ENCODE results near the gene LCMT1.
A peak's percentile ranks its signal among the peaks of the same experiment; 100 is the strongest.
"Not testable (repeated sequence)": the region's sequence is repeated elsewhere in the genome, so short reads cannot be mapped to it uniquely, and the experiment has no call there.

LCMT1 gene

DNA sequence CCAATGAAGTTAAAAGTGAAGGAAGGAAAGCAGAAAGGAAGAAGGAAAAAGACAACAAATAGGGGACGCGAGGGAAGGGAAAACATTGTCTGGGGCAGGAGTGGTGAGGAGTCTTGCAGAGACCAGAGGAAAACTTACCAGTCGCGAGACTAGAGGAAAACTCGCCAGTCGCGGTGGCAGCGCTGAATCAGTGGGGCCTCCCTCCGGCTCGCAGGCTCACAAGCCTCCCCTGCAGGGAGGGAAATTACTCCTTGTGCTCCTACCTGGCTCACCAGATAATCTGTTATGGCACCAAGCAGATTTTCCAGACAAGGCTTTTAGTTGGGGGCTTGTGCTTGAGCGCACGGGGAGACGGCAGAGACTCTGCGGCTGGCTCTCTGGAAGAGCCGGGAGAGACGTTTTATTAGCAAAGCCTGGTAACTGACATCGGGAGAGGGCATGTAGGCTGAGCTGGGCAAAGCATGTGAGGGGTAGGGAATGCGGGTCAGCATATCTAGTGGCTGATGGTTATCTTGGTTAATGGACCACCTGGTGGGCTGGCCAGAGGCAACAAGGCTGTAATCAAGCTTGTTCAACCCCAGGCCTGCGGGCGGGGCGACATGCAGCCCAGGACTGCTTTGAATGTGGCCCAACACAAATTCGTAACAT lies 37.1 kb downstream of the LCMT1 start:
- no peak for DNase-seq

DNA sequence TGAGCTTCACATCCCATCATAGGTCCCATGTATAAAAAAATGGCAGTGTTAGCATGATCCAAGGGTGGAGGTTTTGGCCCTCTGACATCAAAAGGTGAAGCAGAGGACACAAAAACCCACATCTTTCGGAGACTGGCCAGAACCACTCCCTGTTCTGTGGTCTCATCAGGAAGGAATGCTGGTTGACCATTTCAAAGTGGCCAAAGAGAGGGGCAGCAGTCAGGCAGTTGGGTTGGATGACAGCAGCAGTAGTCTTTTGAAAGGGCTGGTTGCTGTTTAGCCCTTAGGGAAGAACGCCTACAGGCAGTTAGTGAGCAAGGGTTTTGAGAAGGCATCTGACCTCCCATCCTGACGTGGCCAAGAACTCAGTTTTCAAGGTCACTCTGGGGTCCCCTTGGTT lies 40.5 kb downstream of the LCMT1 start:
- no peak for DNase-seq

DNA sequence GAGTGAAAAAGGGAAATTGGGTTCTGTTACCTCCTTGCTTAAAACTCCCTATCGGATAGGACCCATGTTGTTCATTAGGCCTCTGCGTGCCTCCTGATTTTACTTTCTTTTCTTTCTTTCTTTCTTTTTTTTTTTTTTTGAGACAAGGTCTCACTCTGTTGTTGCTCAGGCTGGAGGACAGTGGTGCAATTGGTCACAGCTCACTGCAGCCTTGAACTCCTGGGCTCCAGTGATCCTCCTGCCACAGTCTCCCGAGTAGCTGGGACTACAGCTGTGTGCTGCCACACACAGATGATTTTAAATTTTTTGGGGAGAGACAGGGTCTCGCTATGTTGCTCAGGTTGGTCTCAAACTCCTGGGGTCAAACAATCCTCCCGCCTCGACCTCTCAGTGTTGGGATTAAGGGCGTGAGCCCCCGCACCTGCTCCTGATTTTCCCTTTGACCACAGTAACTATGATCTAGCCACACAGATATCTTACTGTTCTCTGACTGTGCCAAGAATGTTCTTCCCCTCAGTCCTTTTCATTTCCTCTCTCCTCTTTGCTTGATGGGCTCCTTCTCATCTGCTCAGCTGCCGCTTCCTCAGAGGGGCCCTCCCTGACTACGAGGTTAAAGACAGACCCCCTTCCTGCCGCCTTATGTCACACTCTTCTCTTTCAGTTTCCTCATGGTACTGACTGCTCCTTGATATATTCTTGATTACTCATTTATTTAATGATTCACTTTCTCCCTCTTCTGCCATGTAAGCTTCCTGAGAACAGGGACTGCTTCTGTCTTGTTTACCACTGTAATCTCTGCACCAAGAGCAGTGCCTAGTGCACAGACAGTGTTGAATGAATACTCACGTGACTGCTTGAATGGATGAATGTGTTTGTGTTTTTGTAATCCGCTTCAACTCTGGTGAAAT lies 44.3 kb downstream of the LCMT1 start:
- DNase-seq, result peak; percentile 20

DNA sequence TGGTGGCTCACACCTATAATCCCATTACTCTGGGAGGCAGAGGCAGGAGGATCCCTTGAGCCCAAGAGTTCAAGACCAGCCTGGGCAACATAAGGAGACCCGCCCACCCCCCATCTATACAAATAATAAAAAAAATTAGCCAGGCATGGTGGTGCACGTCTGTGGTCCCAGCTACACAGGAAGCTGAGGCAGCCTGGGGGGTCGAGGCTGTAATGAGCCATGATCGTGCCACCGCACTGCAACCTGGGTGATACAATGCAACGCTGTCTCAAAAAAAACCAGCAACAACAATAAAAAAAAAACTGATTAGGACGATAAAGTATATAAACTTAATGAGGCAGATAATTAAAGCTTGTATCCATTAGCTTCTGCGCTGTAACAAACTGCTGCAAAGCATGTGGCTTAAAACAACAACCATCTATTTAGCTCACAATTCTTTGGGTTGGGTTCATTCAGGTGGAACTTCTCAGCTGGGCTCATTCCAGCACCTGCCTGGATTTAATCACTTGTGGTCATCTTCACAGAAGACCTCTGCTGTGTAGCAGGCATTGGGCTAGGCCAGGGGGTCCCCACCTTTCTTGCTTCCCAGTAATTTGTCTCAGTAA lies 45.8 kb downstream of the LCMT1 start:
- DNase-seq, result no peak

DNA sequence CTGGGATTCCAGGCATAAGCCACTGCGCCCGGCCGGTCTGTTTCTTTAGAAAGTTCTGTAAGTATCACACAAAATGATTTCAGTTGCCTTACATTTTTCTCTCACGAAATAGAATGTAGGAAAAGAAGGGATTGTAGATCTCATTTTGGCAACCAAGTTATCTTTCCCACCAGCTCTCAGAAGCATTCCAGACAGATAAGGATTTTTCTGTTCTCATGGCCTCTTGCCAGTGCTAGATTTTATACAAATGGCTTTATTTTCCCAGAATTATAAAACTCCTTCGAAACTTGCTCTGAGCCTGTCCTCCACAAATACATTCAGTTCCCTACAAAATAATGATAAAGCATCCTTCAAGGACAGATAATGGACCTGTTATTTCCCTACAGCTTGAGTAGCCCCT lies 46.9 kb downstream of the LCMT1 start:
- DNase-seq, result no peak

DNA sequence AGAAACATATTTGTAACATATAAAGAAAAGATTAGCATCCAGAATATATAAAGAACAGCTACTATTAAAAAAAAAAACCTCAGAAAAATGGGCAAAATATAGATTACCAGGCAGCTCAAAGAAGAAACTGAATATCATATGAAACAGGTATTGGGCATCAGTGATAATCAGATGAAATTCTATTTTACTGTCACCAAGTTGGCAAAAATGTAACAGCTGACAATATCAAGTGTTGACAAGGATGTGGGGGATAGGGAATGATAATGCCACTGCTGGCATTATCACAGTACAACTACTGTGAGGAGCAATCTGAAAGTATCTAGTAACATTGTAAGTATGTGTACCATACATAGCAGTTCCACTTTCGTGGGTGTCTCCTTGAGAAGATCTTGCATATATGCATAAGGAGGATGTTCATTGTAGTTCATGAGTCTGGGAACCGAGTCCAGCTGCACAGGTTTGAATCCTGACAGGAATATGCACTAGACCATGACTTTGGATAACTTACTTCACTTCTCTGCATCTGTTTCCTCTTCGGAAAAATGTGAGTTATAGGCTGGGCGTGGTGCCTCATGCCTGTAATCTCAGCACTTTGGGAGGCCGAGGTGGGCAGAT lies 50.3 kb downstream of the LCMT1 start:
- DNase-seq, result no peak

DNA sequence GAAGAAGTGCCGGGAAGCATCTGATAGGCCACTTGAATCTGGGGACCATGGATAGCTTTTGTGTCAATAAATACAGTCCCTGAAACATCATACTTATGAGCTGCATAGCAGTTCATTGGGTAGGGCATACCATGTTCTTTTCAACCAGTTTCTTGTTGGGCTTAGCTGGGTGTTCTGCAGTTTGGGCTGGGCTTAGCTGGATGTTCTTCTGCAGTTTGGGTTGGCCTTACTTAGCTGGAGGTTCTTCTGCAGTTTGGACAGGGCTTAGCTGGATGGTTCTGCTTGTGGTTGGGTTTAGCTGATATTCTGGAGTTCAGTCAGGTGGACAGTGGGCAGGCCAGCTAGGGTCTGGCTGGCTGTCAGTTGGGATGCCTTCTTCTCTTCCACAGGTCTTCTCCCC lies 52.1 kb downstream of the LCMT1 start:
- DNase-seq, result no peak

DNA sequence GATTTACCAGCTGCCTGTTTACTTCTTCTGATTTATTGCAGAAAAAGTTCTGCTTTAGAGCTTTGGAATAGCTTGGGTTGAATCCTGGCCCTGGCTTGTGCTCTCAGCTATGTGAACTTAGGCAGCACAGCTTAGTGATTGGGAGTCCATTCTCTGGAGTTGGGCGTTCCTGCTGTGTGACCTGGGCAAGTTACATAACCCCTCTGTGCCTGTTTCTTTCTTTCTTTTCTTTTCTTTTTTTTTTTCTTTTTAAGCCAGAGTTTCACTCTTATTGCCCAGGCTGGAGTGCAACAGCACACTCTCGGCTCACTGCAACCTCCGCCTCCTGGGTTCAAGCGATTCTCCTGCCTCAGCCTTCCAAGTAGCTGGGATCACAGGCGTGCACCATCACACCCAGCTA lies 53.7 kb downstream of the LCMT1 start:
- no peak for DNase-seq

DNA sequence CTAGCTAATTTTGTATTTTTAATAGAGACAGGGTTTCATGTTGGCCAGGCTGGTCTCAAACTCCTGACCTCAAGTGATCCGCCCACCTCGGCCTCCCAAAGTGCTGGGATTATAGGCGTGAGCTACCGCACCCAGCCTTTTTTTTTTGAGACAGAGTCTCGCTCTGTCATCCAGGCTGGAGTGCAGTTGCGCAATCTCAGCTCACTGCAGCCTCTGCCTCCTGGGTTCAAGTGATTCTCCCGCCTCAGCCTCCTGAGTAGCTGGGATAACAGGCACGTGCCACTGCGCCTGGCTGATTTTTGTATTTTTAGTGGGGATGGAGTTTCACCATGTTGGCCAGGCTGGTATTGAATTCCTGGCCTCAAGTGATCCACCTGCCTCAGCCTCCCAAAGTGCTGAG lies 56.4 kb downstream of the LCMT1 start:
- not testable (repeated sequence) for DNase-seq

DNA sequence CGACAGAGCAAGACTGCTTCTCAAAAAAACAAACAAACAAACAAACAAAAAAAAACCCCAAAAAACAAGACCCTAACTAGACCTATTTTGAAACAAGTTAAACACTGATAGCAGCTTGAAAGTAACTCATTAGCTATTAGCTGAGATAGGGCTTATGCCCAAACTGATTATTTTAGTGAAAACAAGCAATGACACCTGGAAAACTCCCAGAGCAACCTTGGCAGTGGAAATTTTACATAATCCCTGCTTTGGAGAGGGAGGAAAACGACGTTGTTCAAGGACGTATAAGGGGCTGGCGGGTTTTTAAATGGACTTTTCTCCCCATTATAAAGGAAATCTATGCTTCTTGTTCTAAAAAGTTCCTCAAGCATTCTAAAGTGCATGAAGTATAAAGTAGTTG lies 59.8 kb downstream of the LCMT1 start:
- DNase-seq, result no peak

DNA sequence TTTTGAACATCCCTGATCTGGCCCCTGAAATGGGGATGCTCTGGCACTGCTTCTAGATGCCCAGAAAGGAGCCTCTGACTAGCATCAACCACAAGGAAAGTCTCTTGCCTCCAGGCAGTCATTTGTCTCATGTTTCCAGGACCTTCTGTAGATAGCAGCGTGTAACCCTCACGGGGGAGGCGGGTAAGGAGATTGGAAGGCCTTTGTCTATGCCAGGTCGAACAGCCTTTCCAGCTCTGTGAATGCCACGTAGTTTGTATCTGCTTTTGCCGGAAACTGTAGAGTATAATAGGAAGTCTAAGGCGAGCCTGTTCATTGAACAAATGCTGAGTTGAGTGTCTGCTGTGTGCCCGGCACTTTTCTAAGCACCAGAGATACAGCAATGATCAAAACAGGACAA lies 61.3 kb downstream of the LCMT1 start:
- DNase-seq, result no peak

DNA sequence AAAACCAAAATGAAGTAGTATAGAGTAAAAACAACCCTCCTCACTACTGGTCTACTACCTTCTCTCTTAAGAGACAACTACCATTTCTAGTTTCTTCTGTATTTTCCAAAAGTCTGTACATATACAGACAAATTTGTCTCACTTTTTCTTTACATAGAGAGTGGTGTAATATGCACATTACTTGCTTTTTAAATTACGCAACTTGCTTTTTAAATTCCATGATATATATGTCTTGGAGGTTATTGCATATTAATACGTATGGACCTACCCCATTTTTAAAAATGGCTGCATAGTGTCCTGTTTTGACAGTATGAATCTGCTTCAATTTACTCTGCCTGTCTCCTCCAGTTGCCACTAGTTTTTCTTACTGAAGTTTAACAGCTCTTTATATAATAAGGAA lies 62.7 kb downstream of the LCMT1 start:
- no peak for DNase-seq

DNA sequence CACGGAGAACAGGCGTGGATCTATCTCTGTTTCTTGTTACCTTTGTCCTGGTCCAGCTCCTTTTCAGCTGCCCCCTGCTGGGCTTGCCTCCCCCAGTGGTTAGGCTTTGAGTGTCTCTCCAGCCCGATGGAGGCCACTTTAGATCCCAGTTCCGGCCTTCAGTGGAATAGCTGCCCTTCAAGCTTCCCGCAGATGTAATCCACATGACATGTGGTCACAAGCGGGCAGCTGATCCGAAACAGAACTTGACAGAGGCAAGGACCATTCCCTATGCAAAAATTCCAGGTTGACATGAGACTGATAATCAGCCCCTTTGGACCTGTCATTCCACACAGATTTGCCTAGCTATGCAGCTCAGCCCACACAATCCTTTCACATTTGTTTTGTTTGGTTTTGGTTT lies 64.6 kb downstream of the LCMT1 start:
- no peak for DNase-seq

DNA sequence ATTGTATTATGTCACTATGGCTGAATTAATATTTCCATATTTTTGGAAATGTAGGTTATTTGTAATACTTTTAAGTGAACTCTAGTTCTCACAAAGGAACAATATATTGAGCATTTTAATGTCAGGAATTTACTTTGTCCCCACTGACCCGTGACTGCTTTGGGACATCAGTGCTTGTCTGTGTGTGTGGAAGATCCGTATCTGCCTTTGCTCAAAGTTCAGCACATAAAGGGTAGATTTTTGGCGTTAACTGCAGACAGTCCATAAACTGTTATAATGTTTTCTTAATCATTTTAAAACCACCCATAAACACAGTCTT lies 65.9 kb downstream of the LCMT1 start:
- DNase-seq, result no peak

DNA sequence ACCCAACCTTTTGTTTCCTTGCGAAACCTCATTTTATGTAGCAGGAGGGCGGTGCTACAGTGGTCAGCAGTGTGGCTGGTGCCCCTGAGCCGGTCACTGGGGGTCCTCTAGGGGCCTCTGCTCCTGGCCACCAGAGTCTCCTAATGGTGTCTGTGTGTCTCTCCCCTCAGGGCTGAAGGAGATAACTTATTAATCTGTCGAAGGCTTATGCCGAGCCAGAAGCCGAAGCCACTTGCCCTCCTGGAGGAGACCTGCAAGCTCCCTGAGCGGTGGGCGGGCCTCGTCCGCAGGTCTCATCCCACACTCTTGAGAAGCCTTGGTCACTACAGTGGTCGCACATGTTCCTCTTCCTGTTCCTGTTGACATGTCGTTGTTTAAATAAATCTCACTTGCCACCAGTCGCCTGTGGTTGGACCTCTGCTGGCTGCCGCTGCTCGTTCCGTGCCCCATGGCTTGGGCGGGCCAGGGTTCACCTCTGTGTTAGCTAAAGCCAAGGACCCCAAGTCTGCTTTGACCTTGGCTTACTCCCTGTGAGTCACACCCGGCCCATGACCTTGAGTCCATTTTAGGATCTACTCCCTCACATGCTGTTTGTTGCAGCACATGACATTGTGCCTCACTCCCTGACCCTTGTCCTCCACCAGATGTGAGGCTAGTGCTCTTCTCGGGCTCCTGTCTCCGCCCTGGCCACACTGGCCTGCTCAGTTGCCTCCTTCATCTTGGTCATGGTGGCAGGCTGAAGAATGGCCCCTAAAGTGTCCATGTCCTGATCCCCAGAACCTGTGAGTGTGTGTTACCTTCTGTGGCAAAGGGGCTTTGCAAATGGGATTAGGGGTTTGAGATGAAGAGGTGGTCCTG lies 66.5 kb downstream of the LCMT1 start:
- no peak for DNase-seq

DNA sequence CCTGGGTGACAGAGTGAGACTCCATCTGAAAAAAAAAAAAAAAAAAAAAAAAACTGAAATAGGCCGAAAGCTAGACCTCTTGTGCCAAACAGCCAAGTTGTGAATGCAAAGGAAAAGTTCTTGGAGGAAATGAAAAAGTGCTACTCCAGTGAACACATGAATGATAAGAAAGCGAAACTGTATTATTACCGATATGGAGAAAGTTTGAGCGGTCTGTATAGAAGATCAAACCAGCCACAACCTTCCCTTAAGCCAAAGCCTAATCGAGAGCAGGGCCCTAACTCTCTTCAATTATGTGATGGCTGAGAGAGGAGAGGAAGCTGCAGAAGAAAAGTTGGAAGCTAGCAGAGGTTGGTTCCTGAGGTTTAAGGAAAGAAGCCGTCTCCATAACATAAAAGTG lies 69.7 kb downstream of the LCMT1 start:
- not testable (repeated sequence) for DNase-seq

DNA sequence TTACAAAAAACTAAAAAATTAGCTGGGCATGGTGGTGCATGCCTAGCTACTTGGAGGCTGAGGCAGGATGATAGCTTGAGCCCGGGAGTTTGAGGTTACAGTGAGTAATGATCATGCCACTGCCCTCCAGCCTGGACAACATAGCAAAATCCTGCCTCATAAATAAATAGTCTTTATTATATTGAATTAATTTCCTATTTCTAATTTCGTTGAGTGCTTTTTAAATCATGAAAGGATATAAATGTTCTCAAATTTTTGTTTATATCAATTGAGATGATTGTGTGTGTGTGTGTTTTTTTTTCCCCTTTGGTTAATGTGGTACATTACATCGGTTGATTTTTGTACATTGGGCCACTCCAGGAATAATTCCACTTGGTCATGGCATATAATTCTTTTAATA lies 73.2 kb downstream of the LCMT1 start:
- no peak for DNase-seq

DNA sequence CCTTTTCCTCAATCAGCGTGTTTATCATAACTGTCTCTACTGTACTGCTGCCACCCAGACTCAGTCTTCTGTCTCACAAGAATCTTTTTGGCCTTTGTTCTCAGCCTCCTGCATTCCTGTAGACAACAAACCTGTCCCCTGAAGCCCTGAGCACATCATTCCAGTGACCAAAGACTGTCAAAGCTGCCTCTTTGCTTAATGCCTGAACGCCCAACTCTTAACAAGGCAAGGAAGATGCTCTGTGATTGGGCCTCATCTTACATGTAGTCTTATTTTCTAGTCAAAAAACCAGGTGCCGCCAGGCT lies 75.9 kb downstream of the LCMT1 start:
- no peak for DNase-seq

DNA sequence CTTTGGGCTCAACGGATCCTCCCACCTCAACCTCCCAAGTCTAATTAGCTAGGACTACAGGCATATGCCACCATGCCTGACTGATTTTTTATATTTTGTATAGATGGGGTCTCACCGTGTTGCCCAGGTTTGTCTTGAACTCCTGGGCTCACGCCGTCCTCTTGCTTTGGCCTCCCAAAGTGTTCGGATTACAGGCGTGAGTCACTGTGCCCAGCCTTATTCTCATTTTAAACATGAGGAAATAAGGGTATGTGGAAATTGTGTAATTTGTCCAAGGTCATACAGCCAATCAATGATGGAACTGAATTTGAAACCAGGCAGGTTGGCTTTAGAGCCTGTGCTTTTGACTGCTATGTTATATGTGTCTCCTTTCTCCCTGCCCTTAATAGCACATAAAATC lies 77.8 kb downstream of the LCMT1 start:
- no peak for DNase-seq

DNA sequence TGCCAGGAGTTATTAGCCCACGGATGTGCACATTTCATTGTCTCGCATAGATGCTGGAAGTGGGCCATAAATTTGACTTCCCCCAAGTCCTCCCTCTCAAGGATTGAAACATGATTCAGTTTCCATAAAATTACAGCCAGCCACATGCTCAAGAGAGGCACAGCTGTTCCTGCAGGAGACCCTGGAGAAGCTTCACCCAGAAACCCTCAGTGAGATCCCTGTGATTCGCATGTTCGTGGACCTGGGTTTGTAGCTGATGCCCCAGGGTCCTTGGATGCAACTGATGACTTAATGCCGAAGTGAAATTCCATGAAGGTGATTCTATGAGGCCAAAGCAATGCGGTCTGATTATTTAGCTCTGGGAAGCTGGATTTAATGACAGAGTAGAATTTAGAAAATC lies 80.6 kb downstream of the LCMT1 start:
- DNase-seq, result no peak

DNA sequence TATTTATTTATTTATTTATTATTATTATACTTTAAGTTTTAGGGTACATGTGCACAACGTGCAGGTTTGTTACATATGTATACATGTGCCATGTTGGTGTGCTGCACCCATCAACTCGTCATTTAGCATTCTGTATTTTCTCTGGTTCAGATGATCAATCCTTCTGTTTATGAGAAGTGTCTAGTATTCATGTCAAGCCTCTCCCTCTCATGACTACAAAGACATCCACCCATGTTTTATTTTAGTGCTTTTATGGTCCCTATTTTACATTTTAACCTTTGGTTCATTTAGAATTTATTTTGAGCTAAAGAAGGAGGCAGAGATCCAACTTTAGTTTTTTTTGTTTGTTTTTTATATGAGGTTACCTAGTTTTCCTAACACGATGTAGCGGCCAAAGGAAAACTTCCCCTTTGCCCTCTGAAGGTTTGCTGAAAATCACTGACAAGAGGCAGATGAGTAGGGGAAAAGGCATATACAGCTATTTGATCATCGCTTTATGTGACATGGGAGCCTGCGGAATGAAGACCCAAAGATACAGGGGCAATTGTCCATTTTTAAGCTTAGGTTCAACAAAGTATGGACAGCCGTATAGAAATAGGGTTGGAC lies 82.8 kb downstream of the LCMT1 start:
- no peak for DNase-seq

DNA sequence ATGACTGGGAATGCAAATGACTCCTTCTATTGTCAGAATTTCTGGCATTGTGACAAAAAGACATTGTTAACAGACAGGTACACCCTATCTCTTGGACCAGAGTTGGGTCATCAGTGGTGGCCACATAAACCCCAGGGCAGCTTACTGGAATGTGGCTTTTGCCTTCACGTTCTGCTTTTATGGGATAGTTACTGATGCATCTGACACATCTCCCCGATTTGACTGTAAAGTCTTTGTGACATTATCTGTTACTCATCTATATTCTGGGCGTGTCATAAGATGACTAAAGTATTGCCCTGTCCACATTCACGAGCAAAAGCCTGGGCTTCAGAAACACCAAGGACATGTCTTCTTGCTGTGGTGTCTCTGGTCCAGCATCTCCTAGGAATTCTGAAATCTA lies 86.5 kb downstream of the LCMT1 start:
- no peak for DNase-seq

DNA sequence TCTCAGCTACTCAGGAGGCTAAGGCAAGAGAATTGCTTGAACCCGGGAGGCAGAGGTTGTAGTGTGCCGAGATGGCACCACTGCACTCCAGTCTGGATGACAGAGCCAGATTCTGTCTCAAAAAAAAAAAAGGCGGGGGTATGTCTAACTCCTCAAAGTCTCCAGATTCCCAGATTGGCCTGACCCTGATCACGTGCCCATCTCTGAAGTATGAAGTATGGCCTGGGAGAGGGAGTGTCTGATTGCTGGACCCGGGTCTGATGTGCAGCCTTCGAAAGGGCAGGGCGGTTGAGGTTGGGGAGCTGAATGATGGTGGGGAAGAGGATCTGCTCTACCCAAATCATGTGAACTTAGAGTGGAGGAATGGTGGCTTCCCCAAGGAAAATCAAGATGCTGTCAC lies 87.9 kb downstream of the LCMT1 start:
- no peak for DNase-seq

Measured in stimulated activated CD4-positive, alpha-beta T cell treated with anti-CD3 and anti-CD28 coated beads, Interleukin-12 subunit alpha, Interleukin-12 subunit beta, amount 100 ng/mL, for 4 hours (primary cell).